NCI-H345 (cell line): Measurements from ENCODE around the gene SLC44A2.

Experiments
- DNase-seq: peaks from one replicate; lab custom pipeline; 2025; lab: John Stamatoyannopoulos, UW

Gene SLC44A2

DNA sequence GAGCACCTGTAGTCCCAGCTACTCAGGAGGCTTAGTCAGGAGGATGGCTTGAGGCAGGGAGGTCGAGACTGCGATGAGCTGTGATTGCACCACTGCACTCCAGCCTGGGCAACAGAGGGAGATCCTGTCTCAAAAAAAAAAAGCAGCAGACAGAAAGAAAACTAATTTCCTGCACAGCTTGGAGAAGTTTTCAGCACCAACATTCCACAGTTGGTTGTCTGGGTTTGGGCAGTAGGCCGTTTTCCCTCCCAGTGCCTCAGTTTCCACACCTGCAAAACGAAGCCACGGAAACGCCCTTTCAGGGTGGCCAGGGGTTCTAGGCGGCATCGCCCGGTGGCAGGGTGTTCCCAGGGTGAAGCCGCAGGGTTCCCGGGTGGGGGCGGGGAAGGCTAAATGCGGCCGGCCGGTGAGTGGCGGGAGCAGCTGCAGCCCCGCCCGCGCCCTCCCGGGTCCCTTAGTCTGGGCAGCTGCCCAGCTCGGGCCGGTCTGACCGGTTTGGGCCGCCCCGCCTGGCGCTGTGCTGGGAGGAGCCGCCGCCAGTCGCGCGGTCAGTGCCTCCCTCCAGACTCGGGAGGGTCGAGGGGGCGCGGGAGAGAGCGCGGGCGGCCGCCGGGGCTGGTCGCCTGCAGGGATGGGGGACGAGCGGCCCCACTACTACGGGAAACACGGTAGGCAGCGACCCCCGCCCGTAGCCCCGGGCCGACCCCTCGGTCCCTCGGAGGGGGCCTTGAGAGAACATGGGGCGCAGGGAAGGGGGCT lies at the start of gene SLC44A2:
TSS of gene SLC44A2 (plus strand) at position 551 of the 759 bp plus-strand sequence. CDS start at position 632, 81 bp downstream.
- DNase-seq = peak; percentile 77

DNA sequence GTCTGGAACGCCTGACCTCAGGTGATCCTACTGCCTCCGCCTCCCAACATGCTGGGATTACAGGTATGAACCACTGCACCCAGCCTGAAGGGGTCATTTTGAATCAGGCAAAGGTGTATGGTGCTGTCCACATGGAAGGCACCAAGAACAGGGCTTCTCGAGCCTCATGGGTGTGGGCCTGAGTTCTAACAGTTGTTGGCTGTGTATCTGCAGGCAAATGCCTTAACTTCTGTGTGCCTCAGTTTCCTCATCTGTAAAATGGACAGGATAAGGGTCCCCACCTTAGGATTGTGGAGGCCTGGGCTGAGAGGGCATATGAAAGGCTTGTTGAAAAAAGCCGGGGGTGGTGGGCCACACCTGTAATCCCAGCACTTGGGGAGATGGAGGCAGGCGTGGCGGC lies 47.4 kb upstream of the SLC44A2 start:
- DNase-seq = no peak

DNA sequence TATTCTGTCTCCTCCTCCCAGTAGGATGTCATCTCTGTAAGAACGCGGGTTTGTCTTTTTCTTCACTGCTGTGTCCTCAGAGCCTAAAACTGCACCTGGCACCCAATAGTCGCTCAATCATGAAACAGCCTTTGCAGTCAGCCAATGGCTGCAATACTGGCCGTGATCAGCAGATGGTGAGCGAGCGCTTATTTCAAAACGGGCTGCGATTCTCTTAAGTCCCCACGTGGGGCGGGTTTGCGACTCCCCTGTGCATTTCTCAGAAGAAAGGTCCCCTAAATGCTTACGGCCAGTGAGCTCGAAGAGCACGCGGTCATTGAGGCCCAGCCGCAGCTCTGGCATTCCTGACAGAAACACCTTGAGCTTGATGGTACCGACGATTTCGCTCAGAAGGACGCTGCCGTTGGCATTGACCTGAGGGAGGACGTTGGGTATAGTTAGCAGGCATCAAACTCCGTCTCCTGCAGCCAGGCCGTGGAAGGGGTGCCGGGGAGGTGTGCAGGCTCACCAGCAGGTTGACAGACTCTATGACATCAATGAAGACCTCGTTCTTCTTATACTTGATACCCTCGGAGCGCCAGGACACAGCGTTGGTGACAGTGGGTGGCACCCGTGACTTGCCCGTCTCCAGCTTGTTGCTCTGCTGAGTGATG lies 44.2 kb upstream of the SLC44A2 start:
- DNase-seq = peak; percentile 77

DNA sequence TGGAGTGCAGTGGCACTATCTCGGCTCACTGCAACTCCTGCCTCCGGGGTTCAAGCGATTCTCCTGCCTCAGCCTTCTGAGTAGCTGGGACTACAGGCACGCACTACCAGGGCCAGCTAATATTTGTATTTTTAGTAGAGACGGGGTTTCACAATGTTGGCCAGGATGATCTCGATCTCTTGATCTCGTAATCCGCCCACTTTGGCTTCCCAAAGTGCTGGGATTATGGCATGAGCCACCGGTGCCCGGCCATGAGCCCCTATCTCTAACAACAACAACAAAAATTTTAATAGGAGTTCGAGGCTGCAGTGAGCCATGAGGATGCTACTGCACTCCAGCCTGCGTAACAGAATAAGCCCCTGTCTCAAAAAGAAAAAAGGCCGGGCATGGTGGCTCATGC lies 43.3 kb upstream of the SLC44A2 start:
- DNase-seq = no peak

DNA sequence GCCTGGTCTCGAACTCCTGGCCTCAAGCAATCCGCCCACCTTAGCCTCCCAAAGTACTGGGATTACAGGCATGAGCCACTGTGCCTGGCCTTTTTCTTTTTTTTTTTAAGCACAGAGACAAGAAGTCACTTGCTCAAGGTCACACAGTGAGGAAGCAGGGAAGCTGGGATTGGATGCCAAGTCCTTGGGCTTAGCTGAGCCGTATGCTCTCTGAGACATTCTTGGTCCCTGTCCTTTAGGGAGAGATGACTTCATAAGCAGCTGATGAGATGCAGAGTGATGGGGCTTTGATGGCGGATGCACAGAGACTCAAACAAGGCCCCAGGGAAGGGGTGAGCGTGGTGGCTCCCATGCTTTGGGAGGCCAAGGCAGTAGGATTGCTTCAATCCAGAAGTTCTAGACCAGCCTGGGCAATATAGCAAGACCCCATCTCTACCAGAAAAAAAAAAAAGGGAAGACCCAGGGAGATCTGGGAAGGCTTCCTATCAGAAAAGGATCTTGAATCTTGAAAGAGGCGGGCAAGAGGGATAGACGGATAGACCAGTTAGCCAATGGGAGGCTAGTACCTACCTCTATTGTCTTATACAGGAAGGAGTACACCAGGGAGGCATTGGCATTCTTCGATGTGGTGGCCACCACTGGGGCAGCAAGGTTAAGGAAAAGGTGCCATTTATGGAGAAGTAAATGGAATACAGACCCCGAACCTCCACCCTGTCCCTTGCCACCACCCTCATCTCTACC lies 42.1 kb upstream of the SLC44A2 start:
- no peak for DNase-seq

DNA sequence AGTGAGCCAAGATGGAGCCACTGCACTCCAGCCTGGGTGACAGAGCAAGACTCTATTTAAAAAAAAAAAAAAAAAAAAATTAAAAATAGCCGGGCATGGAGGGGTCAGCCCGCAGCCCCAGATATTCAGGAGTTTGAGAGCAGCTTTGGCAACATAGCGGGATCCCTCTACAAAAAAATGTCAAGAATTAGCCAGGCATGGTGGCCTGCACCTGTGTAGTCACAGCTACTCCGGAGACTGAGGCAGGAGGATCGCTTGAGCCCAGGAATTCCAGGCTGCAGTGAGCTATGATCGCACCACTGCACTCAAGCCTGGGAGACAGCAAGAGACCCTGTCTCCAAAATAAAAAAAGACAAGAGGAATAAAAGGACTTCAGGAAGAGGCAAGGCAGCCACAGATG lies 39.0 kb upstream of the SLC44A2 start:
- DNase-seq = no peak

DNA sequence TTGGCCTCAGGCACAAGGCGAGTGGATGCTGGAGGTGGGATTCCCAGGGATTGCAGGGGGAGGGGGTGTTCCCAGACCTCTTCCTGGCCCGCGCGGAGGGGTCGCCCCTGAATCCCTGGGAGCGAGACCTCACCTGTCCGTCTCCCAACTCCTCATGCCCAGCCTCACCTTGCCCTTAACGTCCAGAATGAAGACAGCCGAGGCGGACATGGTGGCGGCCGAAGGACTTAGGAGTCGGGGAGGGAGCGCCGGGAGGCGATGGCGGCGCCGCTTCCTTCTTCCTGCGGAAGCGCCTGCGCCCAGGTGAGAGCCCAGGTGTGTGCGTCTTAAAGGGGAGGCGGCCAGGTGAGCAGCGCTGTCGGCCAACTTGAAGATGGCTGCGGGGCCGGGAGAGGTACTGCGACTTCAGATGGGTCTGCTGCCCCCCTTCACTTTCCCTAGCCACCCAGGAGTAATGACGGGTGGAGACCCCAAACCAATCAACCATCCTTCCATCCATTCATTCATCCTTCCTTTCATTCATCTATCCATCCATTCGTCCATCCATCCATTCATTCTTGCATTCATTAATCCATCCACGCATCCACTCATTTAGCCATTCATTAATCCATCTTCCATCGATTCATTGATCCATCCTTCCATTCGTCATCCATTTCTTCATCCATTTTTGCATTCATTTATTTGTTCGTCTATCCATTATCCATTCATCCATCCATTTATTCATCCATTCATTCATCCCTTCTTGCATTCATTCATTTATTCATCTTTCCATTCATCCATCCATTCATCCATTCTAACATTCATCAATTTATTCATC lies 38.1 kb upstream of the SLC44A2 start, which contains the start of gene AP1M2:
TSS of gene AP1M2 (minus strand) at position 291 of the 817 bp plus-strand sequence. CDS start at position 210, 81 bp downstream.
- DNase-seq = peak; percentile 40

DNA sequence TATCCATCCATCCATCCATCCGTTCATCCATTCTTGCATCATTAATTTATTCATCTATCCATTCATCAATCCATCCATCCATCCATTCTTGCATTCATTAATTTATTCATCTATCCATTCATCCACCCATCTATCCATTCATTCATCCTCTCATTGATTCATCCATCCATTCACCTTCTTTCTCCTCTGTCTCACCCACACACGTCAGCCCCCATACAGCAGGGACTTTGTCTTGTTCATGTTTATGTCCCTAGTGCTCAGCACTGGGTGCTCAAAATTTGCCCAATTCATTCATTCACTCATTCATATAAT lies 37.6 kb upstream of the SLC44A2 start:
- DNase-seq = no peak

DNA sequence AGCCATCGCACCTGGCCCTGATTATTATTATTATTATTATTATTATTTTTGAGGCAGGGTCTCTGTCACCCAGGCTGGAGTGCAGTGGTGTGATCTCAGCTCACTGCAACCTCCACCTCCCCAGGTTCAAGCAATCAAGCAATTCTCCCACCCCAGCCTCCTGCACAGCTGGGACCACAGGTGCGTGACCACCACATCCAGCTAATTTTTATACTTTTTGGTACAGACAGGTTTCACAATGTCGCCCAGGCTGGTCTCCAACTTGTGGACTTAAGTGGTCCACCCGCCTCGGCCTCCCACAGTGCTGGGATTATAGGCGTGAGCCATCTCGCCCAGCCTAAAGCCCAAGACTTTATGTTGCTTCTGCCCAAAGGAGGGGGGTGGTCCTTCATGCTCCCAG lies 32.2 kb upstream of the SLC44A2 start:
- DNase-seq = no peak

DNA sequence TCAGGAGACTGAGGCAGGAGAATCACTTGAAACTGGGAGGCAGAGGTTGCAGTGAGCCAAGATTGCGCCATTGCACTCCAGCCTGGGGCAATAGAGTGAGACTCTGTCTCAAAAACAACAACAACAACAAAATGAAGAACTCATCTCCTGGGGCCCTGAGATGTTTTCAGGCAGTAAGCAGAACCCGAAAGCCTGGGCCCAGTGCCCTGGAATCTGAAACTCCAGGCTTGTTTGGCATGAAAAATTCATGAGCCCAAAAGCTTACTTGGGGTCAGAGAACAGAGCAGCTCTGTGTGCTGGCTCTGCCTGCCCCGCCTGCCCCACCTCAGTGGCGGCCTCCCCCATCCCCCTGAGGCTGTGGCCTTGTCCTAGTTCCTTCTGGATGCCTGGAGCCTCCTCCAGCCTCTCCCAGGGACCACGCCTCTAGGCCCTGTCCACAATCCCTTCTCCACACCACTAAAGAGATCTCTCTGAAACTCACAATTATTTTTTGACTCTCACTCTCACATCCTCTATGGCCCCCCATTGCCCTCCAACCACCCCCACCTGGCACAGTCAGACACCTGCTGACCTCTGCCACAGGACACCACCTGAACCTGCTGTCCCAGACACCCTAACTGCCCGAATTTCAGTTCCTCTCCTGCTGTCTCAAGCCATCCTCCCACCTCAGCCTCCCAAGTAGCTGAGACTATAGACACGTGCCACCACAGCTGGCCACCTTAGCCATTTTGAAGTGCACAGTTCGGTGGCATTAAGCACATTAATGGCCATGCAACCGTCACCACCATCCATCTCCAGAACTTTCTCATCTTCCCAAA lies 31.3 kb upstream of the SLC44A2 start:
- DNase-seq = no peak

DNA sequence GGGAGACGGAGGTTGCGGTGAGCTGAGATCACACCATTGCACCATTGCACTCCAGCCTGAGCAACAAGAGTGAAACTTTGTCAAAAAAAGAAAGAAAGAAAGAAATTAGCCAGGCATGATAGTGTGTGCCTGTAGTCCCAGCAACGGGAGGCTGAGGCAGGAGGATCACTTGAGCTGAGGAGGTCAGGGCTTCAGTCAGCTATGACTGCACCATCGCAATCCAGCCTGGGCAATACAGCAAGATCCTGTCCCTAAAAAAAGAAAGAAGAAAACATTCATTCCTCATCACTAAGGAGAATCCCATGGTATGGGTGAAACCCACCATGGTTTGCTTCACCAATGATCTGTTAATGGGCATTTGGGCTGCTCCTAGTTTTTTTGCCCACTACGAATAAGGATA lies 25.2 kb upstream of the SLC44A2 start:
- no peak for DNase-seq

- DNase-seq = no peak
Measured at GRCh38 chr19:10601999-10602329, 23.4 kb upstream of the SLC44A2 start.

DNA sequence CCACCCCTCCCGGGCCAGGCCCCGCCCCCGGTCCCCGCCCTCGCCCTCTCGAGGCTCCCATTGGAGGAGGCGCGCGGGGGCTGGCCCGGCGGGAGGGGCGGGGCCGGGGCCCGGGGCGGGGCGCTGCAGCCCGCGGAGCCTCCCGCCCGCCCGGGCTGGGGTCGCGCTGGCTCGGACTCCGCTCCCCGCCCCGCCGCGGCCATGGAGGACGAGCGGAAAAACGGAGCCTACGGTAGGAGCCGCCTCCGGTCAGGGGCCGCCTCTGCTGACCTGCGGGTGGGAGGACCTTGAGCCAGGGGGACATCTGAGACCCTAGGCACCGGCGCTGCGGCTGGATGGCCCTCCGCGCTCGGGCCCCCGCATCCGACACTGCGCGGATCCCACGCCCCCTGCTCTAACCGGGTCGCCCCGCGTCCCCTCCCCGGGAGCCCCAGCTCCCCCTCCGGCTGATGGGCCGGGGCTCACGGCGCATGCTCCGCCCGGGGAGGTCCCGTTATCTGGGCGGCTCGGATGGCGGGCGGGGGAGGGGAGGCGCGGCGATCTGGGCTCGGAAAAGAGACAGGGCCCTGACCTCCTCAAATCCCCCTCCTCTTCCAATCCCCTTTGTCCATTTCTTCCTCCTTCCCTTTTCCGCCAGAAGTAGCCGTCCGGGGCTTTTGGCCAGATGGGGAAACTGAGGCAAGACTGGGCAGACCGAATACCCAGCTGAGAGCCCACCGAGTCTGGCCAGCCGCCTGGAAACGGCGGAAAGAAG lies 22.8 kb upstream of the SLC44A2 start:
- peak; percentile 81 for DNase-seq

- no peak for DNase-seq
Measured at GRCh38 chr19:10603084-10603872, 22.1 kb upstream of the SLC44A2 start.

DNA sequence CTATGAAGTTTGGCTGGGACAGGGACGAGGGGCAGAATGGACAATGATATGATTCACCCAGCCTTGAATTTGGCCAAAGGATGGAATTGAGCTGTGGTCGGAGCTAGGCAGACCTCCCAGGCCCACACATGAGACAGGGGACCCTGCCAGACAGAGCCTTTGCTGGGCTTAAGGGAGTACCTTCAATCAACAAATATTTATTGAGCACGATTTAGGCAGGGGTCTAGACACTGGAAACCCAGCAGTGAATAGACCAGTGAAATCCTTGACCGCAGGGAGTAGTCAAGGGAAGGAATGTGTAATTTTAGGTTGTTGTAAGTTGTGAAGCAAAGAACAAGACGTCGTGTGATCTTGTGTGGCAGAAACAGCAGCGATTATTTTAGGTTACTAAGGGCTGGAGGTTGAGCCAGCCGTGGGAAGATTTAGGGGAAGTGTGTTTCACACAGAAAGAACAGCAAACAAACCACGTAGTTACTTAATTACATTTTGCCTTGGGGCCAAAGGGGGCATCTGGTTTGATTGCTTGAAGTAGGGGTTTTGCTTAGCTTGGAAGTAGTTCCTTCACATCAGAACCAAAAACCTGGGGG lies 21.4 kb upstream of the SLC44A2 start:
- DNase-seq = no peak

GRCh38 chr19:10604460-10604980 lies 20.8 kb upstream of the SLC44A2 start:
- no peak for DNase-seq

- no peak for DNase-seq
Measured at GRCh38 chr19:10611907-10612306, 13.4 kb upstream of the SLC44A2 start.

DNA sequence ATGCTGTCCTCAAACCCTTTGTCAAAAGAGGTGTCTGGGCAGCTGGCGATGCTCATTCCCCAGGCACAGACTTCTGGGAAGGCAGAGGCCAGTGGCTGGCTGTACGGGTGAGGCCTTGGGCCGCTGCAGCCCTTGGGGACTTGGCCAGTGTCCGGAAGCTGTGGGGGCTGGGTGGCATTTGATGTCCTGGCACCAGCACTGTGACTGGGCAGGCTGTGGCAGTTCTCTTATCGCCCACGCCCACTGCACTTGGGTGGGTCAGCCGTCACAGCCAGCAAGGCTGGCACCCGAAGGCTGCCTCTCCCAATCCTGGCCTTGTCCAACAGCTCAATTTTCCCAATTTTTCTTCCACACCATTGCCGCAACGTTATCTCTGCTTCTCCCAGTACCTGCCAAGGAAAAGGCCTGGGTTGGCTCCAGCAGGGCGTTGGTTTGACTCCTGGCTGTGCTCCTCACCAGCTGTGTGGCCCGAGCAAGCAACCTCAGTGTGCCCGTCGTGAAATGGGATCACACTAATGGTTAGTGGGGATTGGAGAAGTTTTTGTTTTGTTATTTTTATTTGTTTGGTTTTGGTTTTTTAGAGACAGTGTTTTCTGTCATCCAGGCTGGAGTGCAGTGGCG lies 12.7 kb upstream of the SLC44A2 start:
- no peak for DNase-seq
